HG02970 (cell line): ENCODE results near the gene CRTC3.
"Not testable (repeated sequence)": the region's sequence is repeated elsewhere in the genome, so short reads cannot be mapped to it uniquely, and the experiment has no call there.

Source experiments
- ATAC-seq: cut with Tn5 transposase; IDR thresholded peaks from one replicate; pipeline ENCODE4 v1.9.1; 2021; ENCODE audit warnings: mild to moderate bottlenecking, moderate library complexity, moderate number of reproducible peaks; ENCODE audit not compliant: unreplicated experiment, low FRiP score

CRTC3 gene

DNA sequence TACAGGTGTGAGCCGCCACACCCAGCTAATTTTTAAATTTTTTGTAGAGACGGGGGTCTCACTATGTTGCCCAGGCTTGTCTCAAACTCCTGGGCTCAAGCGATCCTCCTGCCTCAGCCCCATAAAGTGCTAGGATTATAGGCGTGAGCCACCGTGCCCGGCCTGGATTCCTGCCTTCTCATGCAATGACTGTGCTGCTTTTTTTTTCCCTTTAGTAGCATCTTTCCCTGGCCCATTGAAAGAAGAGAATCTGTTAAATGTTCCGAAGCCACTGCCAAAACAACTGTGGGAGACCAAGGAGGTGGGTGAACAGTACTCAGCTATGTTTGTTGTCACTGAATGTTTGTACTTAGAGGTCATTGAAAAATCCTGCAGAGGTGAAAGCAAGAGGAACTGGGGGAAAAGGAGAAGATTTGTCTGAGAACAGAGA lies 88.0 kb downstream of the CRTC3 start:
- no peak for ATAC-seq

DNA sequence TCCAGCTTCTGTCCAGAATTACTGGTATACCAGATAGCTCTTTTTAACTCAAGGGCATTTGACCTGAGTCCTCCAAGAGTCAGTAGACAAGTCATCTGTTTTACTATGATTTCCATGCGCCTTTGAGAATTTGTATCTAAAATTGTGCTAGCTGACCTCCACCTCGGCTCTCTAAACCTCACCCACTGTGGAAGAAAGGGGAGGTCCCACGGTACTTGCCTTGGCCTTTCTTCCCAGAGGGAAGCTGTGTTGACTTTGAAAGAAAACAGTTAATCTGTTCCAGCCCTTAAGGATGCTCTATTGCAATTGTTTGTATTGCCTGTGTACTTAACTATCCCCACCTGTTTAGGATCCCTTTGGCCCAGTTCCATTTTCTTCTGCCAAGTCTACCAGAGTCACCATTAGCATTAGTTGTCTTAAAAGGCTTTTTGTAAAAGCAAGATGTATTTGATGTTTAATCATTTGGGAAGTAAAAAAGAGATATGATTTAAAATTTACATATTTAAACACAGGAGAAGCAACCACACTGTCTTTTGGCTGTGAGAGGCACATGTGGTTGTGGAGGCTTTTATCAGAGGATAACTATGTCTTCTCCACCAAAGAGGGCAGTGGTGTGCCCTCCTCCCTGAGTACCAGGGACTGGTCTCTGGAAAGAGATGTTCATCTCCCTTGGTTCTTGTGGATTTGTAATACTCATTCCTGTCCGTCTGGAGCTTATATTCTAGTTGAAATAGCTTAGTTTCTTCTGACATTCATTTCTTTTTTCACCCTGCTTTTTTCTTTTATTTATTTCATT lies 88.8 kb downstream of the CRTC3 start:
- ATAC-seq: no peak

DNA sequence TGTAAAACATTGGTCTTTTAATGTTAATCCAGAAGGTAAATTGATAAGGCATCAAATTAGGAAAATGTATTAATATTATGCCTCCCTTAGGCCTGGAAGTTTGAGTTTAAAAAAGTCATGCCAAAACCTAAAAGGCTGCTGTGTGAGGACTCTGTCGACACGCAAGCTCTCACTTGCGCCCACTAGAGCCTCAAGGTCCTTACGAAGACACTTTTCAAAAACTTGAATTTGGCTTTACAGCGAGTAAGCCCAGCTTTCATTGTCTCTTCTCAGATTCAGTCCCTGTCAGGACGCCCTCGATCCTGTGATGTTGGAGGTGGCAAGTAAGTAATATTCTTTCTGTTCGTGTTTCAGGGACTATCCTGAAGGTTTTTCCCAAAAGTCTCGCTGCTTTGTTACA lies 89.7 kb downstream of the CRTC3 start:
- no peak for ATAC-seq

DNA sequence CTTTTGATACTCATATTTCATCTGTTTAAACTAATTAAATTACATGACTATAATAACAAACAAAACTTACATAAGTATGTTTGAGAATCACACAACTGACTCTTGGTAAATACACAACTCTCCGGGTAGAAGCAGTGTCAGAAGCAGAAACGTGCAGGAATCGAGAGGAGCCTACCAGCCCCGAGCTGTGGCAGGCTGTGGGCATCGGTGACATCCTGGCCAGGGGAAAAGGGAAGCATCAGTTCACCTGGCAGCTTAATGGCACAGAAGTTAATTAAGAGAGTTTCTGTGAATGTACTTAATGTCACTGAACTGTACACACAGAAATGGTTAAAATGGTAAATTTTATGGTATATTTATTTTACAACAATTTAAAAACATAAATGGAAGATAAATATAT lies 90.2 kb downstream of the CRTC3 start:
- no peak for ATAC-seq

DNA sequence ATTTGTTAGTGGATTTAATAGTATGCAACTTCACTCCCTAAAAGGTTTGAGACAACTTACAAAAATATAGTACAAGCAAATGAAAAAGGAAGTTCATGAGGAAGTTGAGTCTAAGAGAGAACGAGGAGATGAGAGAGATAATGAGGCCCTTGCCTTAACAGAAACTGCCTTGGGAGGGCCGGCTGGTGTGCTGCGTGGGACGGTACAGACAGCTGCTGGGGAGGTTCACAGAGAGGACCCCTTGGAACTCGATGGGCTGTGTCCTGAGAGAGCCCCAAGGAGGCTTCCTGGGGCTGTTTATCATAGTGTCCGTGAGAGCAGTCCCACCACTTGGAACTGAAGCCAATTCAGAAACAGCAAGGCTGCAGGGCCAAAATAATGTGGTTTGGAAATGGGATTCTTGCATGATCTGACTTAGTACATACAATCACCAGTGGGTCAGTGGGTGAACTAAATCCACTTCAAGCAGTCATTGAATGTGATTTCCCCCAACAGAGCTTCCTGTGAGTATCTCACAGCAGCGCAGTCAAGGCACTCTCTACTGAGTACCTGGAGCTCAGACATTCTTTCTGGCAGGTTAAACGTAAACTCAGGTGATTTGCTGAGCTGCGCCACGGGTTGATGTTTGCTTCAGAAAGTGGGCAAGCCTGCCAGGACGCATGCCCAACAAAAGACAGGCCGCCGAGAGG lies 90.8 kb downstream of the CRTC3 start:
- ATAC-seq: no peak

DNA sequence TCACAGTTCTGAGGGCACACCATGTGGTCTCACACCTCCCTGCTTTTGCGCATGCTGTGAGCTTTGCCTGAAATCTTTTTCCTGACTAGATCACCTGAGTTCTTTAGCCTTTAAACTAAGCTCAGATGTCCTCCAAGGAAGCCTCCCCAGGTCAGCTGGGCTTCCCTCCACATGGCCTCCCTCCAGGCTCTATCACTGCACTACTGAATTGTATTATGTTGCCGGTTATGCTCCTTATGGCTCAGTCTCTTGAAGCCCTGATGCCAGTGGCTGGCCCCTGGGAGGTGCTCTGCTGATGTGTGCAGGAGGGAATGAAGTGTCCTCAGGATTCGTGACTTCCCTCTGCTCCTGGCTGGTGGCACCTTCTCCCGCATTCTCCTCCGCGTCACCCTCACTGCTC lies 94.1 kb downstream of the CRTC3 start:
- no peak for ATAC-seq

DNA sequence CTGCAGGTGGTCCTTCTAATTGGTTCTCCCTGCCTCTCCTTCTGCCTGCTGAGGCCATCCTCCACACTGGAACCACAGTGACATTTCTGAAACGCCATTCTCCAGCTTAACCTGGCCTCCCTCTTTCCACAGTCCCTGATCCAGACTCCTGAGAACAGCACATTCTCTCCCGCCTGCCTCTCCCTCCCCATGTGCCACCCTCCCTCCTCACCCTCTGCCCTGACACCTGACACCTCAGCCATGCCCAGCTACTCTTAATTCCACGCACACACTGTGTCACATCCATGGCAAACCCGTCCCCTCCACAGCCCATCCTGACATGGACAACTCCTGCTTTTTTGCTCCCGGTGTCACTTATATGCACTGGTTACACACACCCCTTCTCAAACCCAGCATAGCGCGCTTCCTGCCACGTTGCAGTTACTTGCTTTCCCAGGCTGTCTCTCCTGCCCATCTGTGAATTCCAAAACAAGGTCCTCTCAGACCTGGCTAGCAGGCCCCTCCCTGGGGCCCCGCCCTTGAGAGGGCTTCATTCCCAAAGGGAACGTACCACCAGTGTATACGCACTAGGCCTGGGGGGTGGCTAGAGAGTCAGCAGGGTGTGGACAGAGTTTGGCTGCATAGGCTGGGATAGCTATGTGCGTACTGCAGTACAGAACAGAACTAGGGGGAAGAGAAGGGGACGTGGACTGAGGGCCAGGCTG lies 94.7 kb downstream of the CRTC3 start:
- no peak for ATAC-seq

DNA sequence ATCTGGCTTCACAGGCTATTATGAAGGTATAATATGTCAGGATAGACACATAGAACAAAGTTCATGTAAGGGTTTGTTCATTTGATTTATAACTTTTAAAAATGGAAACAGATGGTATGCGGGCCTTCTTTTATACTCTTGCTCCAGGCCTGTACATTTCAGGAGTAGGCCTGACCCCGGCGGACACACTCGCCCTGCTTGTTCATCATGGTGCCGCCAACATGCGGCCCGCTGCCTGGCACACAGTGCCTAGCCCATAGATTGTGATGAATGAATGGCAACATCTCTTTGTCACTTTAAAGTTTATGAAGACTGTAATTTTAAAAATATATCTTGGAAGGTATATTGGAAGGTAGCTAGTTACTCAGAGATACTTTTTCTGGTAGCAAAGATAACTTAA lies 95.3 kb downstream of the CRTC3 start:
- no peak for ATAC-seq

DNA sequence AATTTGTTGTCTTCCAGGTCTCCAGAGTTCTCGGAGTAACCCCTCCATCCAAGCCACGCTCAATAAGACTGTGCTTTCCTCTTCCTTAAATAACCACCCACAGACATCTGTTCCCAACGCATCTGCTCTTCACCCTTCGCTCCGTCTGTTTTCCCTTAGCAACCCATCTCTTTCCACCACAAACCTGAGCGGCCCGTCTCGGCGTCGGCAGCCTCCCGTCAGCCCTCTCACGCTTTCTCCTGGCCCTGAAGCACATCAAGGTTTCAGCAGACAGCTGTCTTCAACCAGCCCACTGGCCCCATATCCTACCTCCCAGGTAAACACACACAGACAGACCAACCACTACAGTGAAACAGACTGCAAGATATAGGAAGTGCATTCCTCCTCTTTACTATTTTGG lies 99.5 kb downstream of the CRTC3 start:
- ATAC-seq: no peak

DNA sequence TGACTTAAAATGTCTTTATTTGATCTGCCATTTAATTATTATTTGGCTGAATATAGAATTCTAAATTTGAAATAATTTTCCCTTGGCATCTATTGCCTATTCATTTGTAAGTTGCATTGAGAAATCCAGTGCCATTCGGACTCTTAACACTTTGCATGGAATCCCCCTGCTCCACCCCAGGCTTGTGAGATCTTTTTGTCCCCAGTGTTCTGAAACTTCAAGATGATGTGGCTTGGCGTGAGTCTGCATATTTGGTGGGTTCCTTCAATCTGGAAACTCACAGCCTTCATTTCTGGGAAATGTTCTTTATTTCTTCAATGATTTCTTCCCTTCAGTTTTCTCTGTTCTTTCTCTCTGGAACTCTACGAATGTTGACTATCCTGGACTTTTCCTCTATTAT lies 103.6 kb downstream of the CRTC3 start:
- no peak for ATAC-seq

DNA sequence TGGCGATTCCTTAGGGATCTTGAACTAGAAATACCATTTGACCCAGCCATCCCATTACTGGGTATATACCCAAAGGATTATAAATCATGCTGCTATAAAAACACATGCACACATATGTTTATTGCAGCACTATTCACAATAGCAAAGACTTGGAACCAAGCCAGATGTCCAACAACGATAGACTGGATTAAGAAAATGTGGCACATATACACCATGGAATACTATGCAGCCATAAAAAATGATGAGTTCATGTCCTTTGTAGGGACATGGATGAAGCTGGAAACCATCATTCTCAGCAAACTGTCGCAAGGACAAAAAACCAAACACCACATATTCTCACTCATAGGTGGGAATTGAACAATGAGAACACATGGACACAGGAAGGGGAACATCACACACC lies 107.3 kb downstream of the CRTC3 start:
- not testable (repeated sequence) for ATAC-seq

DNA sequence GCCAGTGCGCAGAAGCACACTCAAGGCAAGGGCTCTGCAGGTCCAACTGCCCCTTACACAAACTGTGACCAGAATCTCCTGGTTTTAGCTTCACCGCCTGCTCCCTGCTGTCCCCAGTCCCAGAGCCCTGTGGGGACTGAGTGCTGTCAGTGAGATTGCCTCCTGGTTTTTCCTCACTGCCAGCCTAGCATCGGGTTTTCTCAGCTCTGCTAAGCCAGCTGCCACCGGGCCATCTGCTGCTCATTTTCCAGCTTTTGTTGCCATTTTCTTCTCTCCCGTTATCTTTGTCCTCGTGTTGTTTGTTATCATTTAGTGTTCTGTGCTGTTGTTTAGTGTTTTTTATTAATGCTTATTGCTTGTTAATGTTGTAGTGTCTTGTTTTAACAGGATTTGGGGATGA lies 108.0 kb downstream of the CRTC3 start:
- ATAC-seq: no peak

DNA sequence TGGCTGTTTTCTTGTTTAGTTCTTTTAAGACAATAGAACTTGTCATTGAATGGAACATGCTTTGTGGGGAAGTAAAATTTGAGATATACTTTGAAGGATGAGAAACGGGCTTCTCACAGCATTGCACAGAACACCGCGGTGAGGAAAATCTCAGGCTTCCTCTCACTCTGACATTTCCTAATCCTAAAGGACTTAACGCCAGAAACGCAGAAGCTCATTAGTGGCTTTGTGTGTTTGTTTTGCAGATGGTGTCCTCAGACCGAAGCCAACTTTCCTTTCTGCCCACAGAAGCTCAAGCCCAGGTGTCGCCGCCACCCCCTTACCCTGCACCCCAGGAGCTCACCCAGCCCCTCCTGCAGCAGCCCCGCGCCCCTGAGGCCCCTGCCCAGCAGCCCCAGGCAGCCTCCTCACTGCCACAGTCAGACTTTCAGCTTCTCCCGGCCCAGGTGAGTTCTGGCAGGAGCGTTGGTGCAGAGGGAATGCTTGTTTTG lies 108.5 kb downstream of the CRTC3 start:
- ATAC-seq: no peak

DNA sequence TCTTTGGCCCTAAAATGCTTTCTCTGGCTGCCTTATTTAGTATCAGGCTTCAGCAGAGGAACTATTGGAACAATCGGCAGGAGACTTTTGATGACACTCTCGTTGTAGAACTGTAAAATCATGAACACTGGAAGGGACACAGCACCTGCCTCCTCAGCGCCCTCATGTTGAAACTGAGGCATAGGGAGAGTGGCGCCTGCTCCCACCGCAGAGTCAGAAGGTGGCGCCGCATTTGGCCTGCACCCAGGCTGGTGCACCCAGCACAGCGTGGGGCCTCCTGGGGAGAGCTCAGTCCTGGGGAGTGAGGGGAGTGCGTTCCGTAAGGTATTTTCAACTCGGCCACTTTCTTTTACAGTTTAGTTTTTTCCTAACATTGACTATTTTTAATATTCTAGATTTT lies 109.2 kb downstream of the CRTC3 start:
- ATAC-seq: no peak

DNA sequence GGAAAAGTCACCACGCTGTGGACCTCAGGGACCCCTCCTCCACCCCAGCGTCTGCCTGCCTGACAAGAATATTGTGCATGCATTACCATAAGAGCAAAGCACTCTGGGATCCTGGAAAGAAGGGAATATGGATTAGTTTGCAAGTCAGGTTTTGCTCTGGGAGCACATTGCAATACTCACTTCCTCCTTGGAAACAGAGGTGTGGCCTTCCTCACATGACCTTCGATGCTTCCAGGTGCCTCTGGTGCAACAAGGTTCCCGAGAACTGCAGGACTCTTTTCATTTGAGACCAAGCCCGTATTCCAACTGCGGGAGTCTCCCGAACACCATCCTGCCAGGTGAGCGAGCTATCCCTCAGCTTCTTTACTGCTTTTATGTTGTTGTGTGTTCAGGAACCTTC lies 111.1 kb downstream of the CRTC3 start:
- no peak for ATAC-seq

DNA sequence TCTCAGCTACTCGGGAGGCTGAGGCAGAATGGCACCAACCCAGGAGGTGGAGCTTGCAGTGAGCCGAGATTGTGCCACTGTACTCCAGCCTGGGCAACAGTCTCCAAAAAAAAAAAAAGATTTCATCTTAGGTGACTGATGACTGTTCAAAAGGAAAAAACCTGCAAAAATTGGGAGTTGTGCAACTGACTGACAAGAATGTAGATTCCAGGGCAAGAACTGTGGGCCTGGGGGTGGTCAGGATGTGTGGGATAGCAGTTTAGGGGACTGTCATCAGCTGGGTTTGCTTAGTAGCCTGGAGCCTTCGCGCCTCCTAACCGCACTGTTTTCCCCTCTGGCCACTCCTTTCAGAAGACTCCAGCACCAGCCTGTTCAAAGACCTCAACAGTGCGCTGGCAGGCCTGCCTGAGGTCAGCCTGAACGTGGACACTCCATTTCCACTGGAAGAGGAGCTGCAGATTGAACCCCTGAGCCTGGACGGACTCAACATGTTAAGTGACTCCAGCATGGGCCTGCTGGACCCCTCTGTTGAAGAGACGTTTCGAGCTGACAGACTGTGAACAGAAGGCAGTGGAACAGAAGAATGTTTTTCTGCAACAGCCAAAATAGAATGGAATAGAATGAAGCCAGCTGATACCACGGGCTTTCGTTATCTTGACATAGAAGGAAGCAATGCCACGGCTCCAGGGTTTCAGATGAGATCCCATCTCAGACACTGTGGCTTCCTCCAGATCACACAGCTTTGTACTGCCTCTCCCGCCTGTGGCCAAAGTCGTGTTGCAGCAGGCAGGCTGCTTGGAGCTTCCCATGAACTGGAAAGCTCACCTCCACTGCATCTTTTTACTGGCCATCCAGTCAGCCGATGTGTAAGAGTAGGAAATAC lies 112.1 kb downstream of the CRTC3 start:
- ATAC-seq: no peak

DNA sequence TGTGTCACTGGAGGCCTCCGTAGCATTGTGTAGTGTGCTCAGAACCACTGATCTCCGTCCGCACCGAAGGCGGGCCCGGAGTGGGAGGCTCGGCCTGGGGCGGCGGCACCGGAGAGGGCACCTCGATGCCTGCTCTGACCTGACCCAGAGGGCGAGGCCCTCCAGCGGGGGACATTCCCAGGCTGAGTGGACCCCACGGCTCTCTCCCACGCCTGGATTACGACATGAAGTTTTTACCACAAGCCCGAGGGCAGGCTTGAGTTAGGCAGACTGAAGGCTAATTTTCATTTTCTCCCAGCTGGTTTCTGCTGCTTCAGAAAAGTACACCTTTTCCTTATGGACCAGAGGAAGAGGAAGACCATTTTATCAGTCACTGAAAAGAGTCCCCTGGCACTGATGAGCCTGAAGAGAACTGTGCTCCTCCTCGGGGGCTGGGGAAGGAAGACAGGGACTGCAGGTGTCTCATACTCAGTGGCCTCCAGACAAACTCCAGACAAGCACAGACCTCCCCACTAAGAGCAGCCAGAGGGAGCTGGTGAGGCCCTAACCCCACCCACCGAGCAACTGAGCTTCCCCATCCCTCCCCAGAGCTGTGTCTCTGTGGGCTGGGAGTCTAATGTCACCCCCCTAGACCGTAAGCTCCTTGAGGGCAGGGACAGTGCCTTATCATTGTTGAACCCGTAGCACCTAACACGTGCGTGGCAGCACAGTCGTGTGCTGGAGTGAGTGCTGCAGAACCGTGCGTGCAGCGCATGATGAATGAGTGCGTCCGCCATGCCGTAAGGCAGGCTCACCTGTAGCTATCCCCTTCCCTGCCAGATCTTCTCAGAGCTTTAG lies 113.0 kb downstream of the CRTC3 start:
- ATAC-seq: no peak

DNA sequence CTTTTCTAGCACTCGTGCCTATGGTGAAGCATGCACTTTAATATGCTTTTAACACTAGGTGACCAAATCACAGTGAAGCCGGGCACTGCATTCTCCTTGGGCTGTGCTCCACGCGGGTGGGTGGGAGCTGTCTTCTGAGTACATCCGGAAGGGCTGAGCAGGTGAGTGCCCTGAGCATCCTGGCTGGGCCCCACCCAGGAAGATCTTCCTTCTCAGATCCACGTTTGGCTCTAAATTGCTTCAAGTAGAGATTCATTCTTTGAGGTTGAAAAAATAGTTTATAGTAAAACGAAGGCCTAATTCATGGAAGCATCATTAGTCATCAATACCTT lies 113.5 kb downstream of the CRTC3 start:
- no peak for ATAC-seq

DNA sequence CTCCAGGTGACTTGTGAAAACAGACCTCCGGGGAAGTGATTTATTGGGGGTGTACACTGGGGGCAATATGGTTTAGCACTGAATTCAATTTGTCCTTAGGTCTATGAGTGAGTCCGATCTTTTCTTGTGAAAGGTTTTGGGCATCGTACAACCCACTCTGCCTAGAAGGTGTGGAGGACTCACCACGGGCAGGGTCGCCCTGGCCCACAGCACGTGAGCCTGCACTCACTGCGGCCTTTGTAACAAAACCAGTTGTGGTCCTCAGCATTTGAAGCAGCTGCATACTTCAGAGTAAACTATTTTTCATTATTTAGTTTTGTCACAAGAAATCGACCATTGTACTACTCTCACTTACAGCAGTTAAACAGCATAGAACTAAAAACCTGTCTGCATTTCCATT lies 114.8 kb downstream of the CRTC3 start:
- ATAC-seq: no peak
